ENCODE data around the gene BDKRB1. TPM values are rescaled to one million over a fixed set of nuclear protein-coding genes. Genes with fewer than 3 reads are reported as not detected.

BDKRB1 gene
- total RNA-seq, 1 donor from 2014 or later, result 0.20 TPM

DNA sequence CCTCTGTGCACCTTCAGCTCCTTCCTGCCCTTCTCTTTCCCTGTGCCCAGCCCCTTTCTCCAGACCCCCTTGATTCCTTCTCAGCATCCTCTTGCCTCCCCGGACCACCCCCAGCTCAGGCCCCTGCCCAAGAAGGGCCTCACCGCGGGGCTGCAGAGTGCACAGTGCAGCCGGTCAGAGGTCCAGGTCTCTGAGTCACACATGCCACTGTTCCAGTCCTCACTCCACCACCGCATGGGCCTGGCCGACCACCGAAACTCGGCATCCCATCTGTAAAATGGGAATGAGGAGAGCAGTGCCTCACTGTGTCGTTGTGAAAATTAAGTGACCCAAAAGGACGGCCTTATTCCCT is 13.3 kb downstream of the BDKRB1 start:
- peaks cover 16% of the 10 kb centered on the region for H3K4me1 Mint-ChIP-seq (ENCODE audit: low read depth, unreplicated experiment)
- H3K9ac ChIP-seq (ENCODE audit: low read length), result no peak overlapping the region
- no peaks in the 10 kb centered on the region for H3K79me2 ChIP-seq (ENCODE audit: insufficient read depth, low read length)
- peak overlapping the region; percentile 53 for H3K27ac ChIP-seq (ENCODE audit: low read depth, low read length)
- no peaks in the 10 kb centered on the region for H3K9me3 ChIP-seq (ENCODE audit: insufficient read depth, low read depth, low read length)
- H4K20me1 ChIP-seq (ENCODE audit: insufficient read depth, low read length), result no peaks in the 10 kb centered on the region
- no peak for DNase-seq (ENCODE audit: low read depth)
- no peak overlapping the region for H3K4me3 Mint-ChIP-seq (ENCODE audit: unreplicated experiment)
- peaks cover 10% of the 10 kb centered on the region for H3K27me3 Mint-ChIP-seq (ENCODE audit: low read depth, unreplicated experiment)
- H3K36me3 ChIP-seq (ENCODE audit: insufficient read depth, low read length), result no peaks in the 10 kb centered on the region
- peaks cover 3% of the 10 kb centered on the region for H3K36me3 Mint-ChIP-seq (ENCODE audit: low read depth, unreplicated experiment)
- peaks cover 29% of the 10 kb centered on the region for H3K4me1 ChIP-seq (ENCODE audit: insufficient read depth, low read length)
- FAIRE-seq, result no peak
- no peak overlapping the region for H3K4me3 ChIP-seq (ENCODE audit: insufficient read depth, low read depth, low read length)
- H2AFZ ChIP-seq (ENCODE audit: low read depth, low read length), result no peak overlapping the region
- H3K4me2 ChIP-seq (ENCODE audit: low read length), result peak overlapping the region; percentile 49
- peaks cover 5% of the 10 kb centered on the region for H3K9me3 Mint-ChIP-seq (ENCODE audit: unreplicated experiment)
- H3K27me3 ChIP-seq (ENCODE audit: insufficient read depth, low read length), result no peaks in the 10 kb centered on the region
- no peak overlapping the region for H3K27ac Mint-ChIP-seq (ENCODE audit: unreplicated experiment)
- TF ChIP-seq CTCF (IDR thresholded peaks at IDR 0.05; ENCODE audit: insufficient read depth, low read depth, low read length), result no peak
- no peak for TF ChIP-seq EZH2 (IDR thresholded peaks at IDR 0.05; ENCODE audit: insufficient read depth, low read length)

DNA sequence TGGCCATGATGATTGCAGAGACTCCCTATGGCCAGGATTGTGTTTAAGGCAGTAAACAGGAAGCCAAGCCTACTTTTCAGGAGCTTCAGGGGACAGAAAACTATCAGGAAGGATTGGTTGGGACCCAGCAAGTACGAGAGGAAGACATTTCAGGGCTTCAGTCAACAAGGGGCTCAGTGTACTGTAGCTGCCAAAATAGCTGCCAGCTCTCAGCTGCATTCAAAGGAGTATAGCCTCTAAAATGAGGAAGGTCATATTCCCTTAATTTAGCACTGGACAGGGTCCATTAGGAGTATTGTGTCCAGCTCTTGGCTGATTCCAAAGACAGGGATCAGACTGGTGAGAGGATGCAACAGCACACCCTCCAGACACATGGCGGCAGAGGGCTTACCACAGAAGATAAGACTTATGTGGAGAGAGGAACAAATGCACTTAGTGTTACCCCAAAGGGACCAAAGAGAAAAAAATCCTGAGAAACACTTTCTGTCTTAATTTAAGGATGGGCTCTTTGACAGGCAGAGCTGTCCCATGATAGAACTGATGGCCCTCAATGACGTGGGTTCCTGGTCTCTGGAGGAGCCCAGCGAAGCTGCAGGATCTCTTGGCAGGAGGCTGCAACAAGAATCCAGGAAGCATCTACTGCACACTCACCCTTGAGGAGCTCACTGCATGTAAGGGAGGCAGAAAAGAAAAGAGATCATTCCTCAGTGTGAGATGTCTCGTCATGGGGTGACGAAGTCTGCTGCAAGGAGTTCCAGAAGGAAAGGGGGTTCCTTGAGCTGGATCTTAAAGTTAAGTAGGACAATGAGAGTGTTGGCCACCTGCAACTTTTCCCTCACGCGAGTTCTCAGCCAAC is 14.8 kb downstream of the BDKRB1 start:
- H3K4me1 ChIP-seq (ENCODE audit: insufficient read depth, low read length), result peaks cover 34% of the 10 kb centered on the region
- H3K9me3 Mint-ChIP-seq (ENCODE audit: unreplicated experiment), result peaks cover 5% of the 10 kb centered on the region
- no peaks in the 10 kb centered on the region for H4K20me1 ChIP-seq (ENCODE audit: insufficient read depth, low read length)
- no peak overlapping the region for H3K4me3 ChIP-seq (ENCODE audit: insufficient read depth, low read depth, low read length)
- peaks cover under 1% of the 10 kb centered on the region for H3K36me3 Mint-ChIP-seq (ENCODE audit: low read depth, unreplicated experiment)
- H3K27me3 ChIP-seq (ENCODE audit: insufficient read depth, low read length), result no peaks in the 10 kb centered on the region
- H2AFZ ChIP-seq (ENCODE audit: low read depth, low read length), result no peak overlapping the region
- FAIRE-seq (peak; percentile 32), DNase-seq (ENCODE audit: low read depth) (peak; percentile 64)
- H3K9me3 ChIP-seq (ENCODE audit: insufficient read depth, low read depth, low read length), result no peaks in the 10 kb centered on the region
- H3K27ac ChIP-seq (ENCODE audit: low read depth, low read length), result no peak overlapping the region
- no peaks in the 10 kb centered on the region for H3K79me2 ChIP-seq (ENCODE audit: insufficient read depth, low read length)
- no peak overlapping the region for H3K27ac Mint-ChIP-seq (ENCODE audit: unreplicated experiment)
- no peaks in the 10 kb centered on the region for H3K36me3 ChIP-seq (ENCODE audit: insufficient read depth, low read length)
- H3K4me2 ChIP-seq (ENCODE audit: low read length), result no peak overlapping the region
- peaks cover 9% of the 10 kb centered on the region for H3K27me3 Mint-ChIP-seq (ENCODE audit: low read depth, unreplicated experiment)
- no peak overlapping the region for H3K9ac ChIP-seq (ENCODE audit: low read length)
- TF ChIP-seq EZH2 (IDR thresholded peaks at IDR 0.05; ENCODE audit: insufficient read depth, low read length) (no peak), CTCF (IDR thresholded peaks at IDR 0.05; ENCODE audit: insufficient read depth, low read depth, low read length) (no peak)
- no peak overlapping the region for H3K4me3 Mint-ChIP-seq (ENCODE audit: unreplicated experiment)
- H3K4me1 Mint-ChIP-seq (ENCODE audit: low read depth, unreplicated experiment), result peaks cover 28% of the 10 kb centered on the region

DNA sequence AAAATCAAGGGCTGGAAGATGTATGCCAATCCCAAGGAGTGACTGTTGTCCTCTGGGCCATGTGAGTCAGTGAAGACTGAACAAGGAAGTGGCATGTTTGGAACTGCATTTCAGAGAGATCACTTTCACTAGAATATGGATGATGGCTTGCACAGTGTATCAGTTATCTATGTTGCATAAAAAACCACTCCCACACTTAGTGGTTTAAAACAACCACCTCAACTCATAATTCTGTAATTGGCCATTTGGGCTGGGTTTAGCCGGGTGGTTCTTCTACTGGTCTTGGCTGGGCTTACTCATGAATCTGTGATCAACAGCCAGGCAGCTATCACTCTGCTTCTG is 15.4 kb downstream of the BDKRB1 start:
- H3K27me3 Mint-ChIP-seq (ENCODE audit: low read depth, unreplicated experiment), result peaks cover 6% of the 10 kb centered on the region
- Histone ChIP-seq H3K4me3 (ENCODE audit: insufficient read depth, low read depth, low read length) (no peak overlapping the region), H3K27ac (ENCODE audit: low read depth, low read length) (no peak overlapping the region), H3K9me3 (ENCODE audit: insufficient read depth, low read depth, low read length) (no peaks in the 10 kb centered on the region), H4K20me1 (ENCODE audit: insufficient read depth, low read length) (no peaks in the 10 kb centered on the region), H3K36me3 (ENCODE audit: insufficient read depth, low read length) (no peaks in the 10 kb centered on the region), H3K27me3 (ENCODE audit: insufficient read depth, low read length) (no peaks in the 10 kb centered on the region), H3K4me2 (ENCODE audit: low read length) (no peak overlapping the region), H3K4me1 (ENCODE audit: insufficient read depth, low read length) (peaks cover 34% of the 10 kb centered on the region), H3K9ac (ENCODE audit: low read length) (no peak overlapping the region), H3K79me2 (ENCODE audit: insufficient read depth, low read length) (no peaks in the 10 kb centered on the region), H2AFZ (ENCODE audit: low read depth, low read length) (no peak overlapping the region)
- peaks cover 24% of the 10 kb centered on the region for H3K4me1 Mint-ChIP-seq (ENCODE audit: low read depth, unreplicated experiment)
- FAIRE-seq (no peak), DNase-seq (ENCODE audit: low read depth) (no peak)
- no peaks in the 10 kb centered on the region for H3K36me3 Mint-ChIP-seq (ENCODE audit: low read depth, unreplicated experiment)
- TF ChIP-seq EZH2 (IDR thresholded peaks at IDR 0.05; ENCODE audit: insufficient read depth, low read length), result no peak
- TF ChIP-seq CTCF (IDR thresholded peaks at IDR 0.05; ENCODE audit: insufficient read depth, low read depth, low read length), result no peak
- peaks cover 5% of the 10 kb centered on the region for H3K9me3 Mint-ChIP-seq (ENCODE audit: unreplicated experiment)
- no peak overlapping the region for H3K4me3 Mint-ChIP-seq (ENCODE audit: unreplicated experiment)
- H3K27ac Mint-ChIP-seq (ENCODE audit: unreplicated experiment), result no peak overlapping the region
